GM12873 (cell line): ENCODE data around the gene SLC35F6.

Experiments
- TF ChIP-seq, protein P1 (sequence below): IDR thresholded peaks from 2 replicates; pipeline ENCODE4 v1.5.1; 2012; ENCODE audit warnings: low read depth, mild to moderate bottlenecking, moderate library complexity, low read length, control low read depth; ENCODE audit not compliant: insufficient read depth; ENCODE audit errors: missing control alignments

Gene SLC35F6

DNA sequence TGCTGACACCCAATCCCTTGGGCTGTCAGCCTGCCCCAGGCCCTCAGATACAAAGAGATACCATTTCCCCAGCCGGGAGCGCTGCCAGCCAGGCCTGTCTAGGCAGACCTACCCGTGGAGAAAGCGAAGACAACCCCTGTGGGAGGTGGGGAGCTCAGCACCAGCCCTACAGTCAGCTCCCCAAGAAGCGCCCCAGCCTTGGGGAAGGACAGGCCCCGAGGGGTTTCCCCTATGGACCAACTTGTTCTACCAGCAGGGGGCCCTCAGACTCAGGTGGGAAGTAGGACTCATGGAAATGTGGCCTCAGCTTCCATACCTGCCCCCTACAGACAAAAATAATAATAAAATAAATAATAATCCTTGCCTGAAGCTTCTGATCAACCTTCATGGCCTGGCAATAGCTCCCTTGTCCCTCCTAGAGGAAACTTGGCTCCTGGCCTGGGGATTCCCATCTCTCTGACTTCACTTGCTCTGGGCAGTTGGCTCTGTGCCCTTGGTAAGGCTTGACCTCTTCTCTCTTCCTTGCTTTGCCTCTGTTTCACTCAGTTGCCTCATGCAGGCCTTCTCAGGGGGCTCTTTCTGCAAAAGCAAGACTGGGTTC lies 7.0 kb downstream of the SLC35F6 start:
- TF ChIP-seq, protein P1, sequence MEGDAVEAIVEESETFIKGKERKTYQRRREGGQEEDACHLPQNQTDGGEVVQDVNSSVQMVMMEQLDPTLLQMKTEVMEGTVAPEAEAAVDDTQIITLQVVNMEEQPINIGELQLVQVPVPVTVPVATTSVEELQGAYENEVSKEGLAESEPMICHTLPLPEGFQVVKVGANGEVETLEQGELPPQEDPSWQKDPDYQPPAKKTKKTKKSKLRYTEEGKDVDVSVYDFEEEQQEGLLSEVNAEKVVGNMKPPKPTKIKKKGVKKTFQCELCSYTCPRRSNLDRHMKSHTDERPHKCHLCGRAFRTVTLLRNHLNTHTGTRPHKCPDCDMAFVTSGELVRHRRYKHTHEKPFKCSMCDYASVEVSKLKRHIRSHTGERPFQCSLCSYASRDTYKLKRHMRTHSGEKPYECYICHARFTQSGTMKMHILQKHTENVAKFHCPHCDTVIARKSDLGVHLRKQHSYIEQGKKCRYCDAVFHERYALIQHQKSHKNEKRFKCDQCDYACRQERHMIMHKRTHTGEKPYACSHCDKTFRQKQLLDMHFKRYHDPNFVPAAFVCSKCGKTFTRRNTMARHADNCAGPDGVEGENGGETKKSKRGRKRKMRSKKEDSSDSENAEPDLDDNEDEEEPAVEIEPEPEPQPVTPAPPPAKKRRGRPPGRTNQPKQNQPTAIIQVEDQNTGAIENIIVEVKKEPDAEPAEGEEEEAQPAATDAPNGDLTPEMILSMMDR: peak; percentile 62

DNA sequence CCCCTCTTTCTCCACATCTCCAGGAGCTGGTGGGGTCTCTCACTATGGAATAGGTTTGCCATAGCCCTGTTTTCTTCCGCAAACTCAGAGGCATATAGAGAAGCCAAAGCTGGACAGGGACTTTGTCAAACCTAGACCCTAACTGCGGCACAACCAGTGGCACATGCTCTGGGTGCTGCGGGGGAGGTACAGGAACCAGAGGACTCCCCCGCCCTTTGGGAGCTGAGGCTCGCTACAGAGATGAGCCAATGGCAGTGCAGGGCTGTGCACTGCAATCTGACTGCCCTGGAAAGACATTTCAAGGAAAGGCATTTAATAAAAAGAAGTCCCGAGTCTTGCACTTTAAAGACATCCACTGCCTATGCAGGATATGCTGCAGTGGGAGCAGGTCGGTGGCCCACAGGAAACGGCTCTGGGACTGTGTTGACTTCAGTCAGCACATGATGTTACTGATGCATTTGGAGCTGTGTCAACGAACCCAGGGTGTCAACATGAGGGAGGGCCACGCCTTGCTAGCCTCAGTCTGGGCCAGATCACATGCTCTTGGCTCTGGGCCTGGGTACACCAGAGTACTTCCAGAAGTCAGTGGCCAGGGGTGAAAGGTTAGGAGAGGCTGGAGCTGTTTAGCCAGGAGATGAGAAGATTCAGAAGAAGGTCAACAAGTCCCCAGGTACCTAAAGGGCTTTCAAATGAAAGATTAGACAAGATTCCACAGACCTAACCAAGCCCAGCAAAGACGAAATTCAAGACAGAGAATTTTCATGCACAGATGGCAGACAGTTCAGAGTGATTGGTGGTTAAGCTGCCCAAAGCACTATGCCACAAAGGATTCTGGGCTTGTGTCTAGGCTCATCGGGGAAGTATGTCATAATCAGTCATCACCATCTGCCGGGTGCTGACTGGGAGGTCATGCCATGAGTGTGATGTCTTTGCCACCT lies 8.2 kb downstream of the SLC35F6 start:
- TF ChIP-seq, protein P1: no peak

DNA sequence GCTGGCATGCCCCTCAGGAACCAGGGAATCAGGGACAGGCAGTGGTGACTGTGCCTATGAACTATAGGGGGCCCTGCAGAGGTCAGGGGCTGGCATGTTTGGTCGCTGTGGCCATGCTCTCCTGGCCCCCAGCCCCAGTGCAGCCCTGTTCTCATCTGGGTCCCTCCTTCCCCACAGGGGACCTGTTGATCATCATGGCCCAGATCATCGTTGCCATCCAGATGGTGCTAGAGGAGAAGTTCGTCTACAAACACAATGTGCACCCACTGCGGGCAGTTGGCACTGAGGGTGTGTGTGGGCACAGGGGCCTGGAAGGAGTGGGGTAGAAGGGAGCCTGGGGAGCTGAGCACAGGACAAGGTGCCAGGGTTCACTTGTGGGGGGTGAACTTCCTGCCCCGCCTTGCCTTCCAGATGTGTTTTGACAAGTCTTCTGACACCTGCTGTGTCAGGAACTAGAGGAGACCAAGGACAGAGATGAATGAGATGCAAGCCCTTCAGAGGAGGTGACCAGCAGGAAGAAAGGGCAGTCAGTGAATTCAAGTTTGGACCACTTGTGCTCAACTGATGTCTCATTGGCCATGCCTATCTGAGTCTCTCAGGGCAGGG lies 12.2 kb downstream of the SLC35F6 start:
- TF ChIP-seq, protein P1: no peak

DNA sequence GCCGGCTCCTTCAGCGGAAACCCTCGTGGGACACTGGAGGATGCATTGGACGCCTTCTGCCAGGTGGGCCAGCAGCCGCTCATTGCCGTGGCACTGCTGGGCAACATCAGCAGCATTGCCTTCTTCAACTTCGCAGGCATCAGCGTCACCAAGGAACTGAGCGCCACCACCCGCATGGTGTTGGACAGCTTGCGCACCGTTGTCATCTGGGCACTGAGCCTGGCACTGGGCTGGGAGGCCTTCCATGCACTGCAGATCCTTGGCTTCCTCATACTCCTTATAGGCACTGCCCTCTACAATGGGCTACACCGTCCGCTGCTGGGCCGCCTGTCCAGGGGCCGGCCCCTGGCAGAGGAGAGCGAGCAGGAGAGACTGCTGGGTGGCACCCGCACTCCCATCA lies 14.0 kb downstream of the SLC35F6 start:
- TF ChIP-seq, protein P1: no peak

DNA sequence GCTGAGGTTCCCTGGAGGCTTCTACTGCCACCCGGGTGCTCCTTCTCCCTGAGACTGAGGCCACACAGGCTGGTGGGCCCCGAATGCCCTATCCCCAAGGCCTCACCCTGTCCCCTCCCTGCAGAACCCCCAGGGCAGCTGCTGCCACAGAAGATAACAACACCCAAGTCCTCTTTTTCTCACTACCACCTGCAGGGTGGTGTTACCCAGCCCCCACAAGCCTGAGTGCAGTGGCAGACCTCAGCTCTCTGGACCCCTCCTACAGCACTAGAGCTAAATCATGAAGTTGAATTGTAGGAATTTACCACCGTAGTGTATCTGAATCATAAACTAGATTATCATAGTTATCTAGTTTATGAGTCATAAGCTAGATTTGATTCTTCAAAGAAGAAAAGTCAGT lies 14.4 kb downstream of the SLC35F6 start:
- TF ChIP-seq, protein P1: no peak

DNA sequence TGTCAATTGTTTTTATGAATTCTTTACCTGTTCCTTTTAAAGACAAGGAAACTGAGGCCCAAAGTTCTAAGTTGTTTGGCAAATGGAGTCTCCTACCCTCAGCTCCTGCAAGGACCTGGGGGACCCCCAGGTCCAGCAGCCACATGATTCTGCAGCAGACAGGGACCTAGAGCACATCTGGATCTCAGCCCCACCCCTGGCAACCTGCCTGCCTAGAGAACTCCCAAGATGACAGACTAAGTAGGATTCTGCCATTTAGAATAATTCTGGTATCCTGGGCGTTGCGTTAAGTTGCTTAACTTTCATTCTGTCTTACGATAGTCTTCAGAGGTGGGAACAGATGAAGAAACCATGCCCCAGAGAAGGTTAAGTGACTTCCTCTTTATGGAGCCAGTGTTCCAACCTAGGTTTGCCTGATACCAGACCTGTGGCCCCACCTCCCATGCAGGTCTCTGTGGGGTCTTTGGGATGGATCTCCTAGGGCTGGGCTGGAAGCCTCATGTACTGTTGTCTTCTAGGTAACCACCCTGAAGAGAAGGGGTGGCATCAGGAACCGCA lies 16.2 kb downstream of the SLC35F6 start:
- TF ChIP-seq, protein P1: no peak

DNA sequence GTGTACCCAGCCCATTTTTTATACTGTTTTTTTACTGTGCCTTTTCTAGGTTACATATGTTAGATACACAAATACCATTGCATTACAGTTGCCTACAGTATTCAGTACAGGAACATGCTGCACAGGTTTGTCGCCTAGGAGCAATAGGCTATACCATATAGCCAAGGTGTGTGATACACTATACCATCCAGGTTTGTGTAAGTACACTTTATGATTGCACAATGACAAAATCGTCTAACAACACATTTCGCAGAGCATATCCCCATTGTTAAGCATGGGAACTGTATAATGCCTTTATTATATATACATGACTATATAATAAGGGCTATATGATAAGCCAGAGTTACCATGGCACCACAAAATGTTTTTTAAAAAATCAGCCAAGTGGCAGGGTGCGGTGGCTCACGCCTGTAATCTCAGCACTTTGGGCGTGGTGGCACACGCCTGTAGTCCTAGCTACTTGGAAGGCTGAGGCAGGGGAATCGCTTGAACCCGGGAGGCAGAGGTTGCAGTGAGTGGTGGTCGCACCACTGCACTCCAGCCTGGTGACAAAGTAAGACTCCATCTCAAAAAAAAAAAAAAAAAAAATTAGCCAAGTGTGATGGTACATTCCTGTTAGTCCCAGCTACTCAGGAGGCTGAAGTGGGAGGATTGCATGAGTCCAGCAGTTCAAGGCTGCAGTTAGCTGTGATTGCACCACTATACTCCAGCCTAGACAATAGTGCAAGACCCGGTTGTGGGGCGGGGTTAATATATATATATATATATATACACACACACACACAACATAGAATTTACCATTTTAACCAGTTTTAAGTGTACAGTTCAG lies 19.0 kb downstream of the SLC35F6 start:
- TF ChIP-seq, protein P1: no peak
